Heart left ventricle (tissue), 13 donors: ENCODE measurements around the gene PXT1.

ENCODE experiments used
- CTCF ChIP-seq, 12 donors: fragments of 200-600 bp; sonication (generic) in 4 of 12; IDR thresholded peaks; one replicate each; pipeline versions ENCODE4 v1.5.0 to v1.8.0; 2018 to 2022; ENCODE audit warnings: antibody characterized with exemption in 12 of 12, mild to moderate bottlenecking in 5 of 12
- POLR2A ChIP-seq, 2 donors: fragments of 450-650 bp; IDR thresholded peaks; one replicate each; pipeline ENCODE4 v1.6.1; 2017; ENCODE audit warnings: antibody characterized with exemption in 2 of 2, mild to moderate bottlenecking in 2 of 2, moderate library complexity in 2 of 2
- donor health status: ischemic (EF 13 %, LVEDD 7.1; RV severe dilation, severe dysfunction).
- donor health status: DM: no; HTN: yes; CAD: no.
- donor health status: DM: no; HTN: no; CAD: no.
- donor health status: ischemic (EF 25% LVEDD 6.9; RV normal size, moderate dysfunction).
- donor health status: ischemic (EF 25% LVEDD 5.7; RV mildly dilated, moderate dysfunction).
- donor health status: ischemic (EF 35%, LVEDD 5.7; RV mildly dilated, moderate dysfunction).
- donor health status: nonischemic (EF 11% LVEDD 7.7; RV severe dilation, severe dysfunction).
- donor health status: DM: yes; HTN: yes; CAD: no.
- donor health status: PGD.
- donor health status: ischemic (EF 29% LVEDD 5.4; RV normal size, mild dysfunction).
- donor health status: nonischemic (EF 23%, LVEDD 6.1; RV moderate dilation, normal function).

DNA sequence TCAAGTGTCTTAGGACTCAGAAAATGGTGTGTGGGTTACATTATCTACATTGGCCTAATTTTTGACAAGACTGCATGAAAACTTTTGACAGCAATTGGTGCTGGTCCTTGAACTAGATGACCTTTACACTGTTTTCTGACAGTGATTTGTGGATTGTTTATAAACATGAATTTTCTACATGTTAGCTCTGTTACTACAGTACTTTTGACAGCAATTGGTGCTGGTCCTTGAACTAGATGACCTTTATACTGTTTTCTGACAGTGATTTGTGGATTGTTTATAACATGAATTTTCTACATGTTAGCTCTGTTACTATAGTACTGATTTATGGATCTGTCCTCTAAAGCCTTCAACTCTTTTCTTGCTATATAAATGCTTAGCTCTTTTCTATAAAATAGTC lies 16.8 kb upstream of the PXT1 start:
- TF ChIP-seq CTCF (IDR thresholded peaks at IDR 0.05) = no peak
- TF ChIP-seq POLR2A (IDR thresholded peaks at IDR 0.05) = no peak
